ENCODE measurements around the gene SSC5D. TPM values are rescaled to one million over a fixed set of nuclear protein-coding genes. Genes with fewer than 3 reads are reported as not detected.
A peak's percentile ranks its signal among the peaks of the same experiment; 100 is the strongest.

SSC5D gene
- total and polyA plus RNA-seq, 9 of the 15 experiments (the other 6 are each of a cell fraction or from before 2014, with no cell fraction given), result 0.04 to 0.71 (median 0.14) TPM; not detected in 2

DNA sequence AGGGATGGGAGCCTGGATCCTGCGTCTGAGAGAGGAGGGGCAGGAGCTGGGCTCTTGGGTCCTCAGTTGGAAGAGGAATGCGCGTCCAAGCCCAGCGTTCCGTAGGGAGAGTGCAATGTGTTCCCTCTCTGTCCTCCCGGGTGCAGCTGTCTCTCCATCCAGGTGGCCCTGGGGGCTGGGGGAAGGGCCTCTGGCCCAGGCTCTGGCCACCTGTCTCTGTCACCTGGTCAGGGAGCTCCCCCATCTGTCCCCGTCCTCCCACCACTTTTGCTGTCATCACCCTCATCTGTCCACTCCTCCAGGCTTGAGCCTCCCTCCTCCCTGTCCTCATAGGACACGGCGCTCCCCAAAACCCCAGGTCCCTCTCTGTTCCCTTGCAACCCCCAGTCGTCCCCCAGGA lies 52.4 kb downstream of the SSC5D start:
- Histone ChIP-seq H3K4me3 (no peak overlapping the region), H3K9ac (ENCODE audit: insufficient read depth in 1 of 2, low read depth in 2 of 2, low read length in 2 of 2) (peak overlapping the region in 1 of 2 experiments; percentile 50; a peak in 1 of 4 replicates), H3K79me2 (ENCODE audit: control insufficient read depth, insufficient read depth, low read length) (no peaks in the 10 kb centered on the region), H3K27ac (ENCODE audit: extremely low read depth, low read depth, low read length) (no peak overlapping the region), H4K20me1 (replicated peaks; ENCODE audit: control insufficient read depth, insufficient read depth, low read length) (no peaks in the 10 kb centered on the region), H3K4me2 (ENCODE audit: insufficient read depth, low read length) (no peak overlapping the region), H3K4me1 (replicated peaks in 1 of 2; ENCODE audit: control insufficient read depth in 2 of 2, insufficient read depth in 2 of 2, low read length in 2 of 2) (peaks cover 16 to 55% of the 10 kb centered on the region in 2 experiments), H2AFZ (ENCODE audit: low read depth, low read length) (no peak overlapping the region), H3K9me3 (replicated peaks; ENCODE audit: control insufficient read depth, insufficient read depth, low read depth, low read length) (no peaks in the 10 kb centered on the region), H3K36me3 (ENCODE audit: control insufficient read depth, insufficient read depth, low read length) (no peaks in the 10 kb centered on the region), H3K9me1 (ENCODE audit: control insufficient read depth, insufficient read depth, low read length) (peaks cover 4% of the 10 kb centered on the region), H3K27me3 (ENCODE audit: control insufficient read depth in 2 of 2, insufficient read depth in 2 of 2, low read length in 2 of 2) (no peaks in the 10 kb centered on the region)
- 37% methylated on average over 8 of the region's 10 CpGs for WGBS (ENCODE audit: insufficient coverage, low coverage, missing lambda C conversion rate)
- no peak for FAIRE-seq
- ChIA-PET CTCF (ENCODE audit: low intra/inter-chr PET ratio) (no interaction called here), POLR2A (interaction anchor here (0.6 kb wide), 1 partner anchor 11 kb away, joined by 3 read pairs; no protein-coding TSS in a partner anchor)
- no peak for ATAC-seq
- no TSS peak for BruUV-seq (replicated peaks)
- TF ChIP-seq, protein P1, sequence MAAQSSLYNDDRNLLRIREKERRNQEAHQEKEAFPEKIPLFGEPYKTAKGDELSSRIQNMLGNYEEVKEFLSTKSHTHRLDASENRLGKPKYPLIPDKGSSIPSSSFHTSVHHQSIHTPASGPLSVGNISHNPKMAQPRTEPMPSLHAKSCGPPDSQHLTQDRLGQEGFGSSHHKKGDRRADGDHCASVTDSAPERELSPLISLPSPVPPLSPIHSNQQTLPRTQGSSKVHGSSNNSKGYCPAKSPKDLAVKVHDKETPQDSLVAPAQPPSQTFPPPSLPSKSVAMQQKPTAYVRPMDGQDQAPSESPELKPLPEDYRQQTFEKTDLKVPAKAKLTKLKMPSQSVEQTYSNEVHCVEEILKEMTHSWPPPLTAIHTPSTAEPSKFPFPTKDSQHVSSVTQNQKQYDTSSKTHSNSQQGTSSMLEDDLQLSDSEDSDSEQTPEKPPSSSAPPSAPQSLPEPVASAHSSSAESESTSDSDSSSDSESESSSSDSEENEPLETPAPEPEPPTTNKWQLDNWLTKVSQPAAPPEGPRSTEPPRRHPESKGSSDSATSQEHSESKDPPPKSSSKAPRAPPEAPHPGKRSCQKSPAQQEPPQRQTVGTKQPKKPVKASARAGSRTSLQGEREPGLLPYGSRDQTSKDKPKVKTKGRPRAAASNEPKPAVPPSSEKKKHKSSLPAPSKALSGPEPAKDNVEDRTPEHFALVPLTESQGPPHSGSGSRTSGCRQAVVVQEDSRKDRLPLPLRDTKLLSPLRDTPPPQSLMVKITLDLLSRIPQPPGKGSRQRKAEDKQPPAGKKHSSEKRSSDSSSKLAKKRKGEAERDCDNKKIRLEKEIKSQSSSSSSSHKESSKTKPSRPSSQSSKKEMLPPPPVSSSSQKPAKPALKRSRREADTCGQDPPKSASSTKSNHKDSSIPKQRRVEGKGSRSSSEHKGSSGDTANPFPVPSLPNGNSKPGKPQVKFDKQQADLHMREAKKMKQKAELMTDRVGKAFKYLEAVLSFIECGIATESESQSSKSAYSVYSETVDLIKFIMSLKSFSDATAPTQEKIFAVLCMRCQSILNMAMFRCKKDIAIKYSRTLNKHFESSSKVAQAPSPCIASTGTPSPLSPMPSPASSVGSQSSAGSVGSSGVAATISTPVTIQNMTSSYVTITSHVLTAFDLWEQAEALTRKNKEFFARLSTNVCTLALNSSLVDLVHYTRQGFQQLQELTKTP (IDR thresholded peaks at IDR 0.05; ENCODE audit: low read depth in 1 of 2, partially characterized antibody in 2 of 2), result no peak
- TF ChIP-seq TRIM24 (IDR thresholded peaks at IDR 0.05) (0 out of 4 replicates have a peak, but pooled peaks of 1 of the 2 experiments have one; percentile 15), CBFA2T2 (conservative IDR thresholded peaks at IDR 0.05) (peak; percentile 67), ZNF263 (CRISPR knock-in tag; IDR thresholded peaks at IDR 0.05; ENCODE audit: borderline replicate concordance) (peak; percentile 77), CBFA2T3 (IDR thresholded peaks at IDR 0.05) (peak; percentile 62), MEIS2 (IDR thresholded peaks at IDR 0.05; ENCODE audit: partially characterized antibody) (peak; percentile 5)
- in situ Hi-C loops (cut with MboI) (no loop called here), intact Hi-C loops (cut with micrococcal nuclease) (no loop called here)
- no peak for DNase-seq (ENCODE audit: extremely low read depth in 1 of 4, low spot score in 3 of 4)
